H7 (cell line): ENCODE measurements around the gene MSLN. TPM values are rescaled to one million over a fixed set of nuclear protein-coding genes. Genes with fewer than 3 reads are reported as not detected.
"Not testable (repeated sequence)": the region's sequence is repeated elsewhere in the genome, so short reads cannot be mapped to it uniquely, and the experiment has no call there.

Experiments
- DNase-seq: peaks from one replicate; pipeline ENCODE4 v3.0.0; 2012
- H3K27me3 ChIP-seq: 2 replicates; pipeline ENCODE4 v1.6.0; 2011; ENCODE audit warnings: mild to moderate bottlenecking, low read length; ENCODE audit not compliant: control insufficient read depth, insufficient read depth
- H3K36me3 ChIP-seq: replicated peaks from 2 replicates; pipeline ENCODE4 v1.5.1; 2011; ENCODE audit warnings: low read length; ENCODE audit not compliant: control insufficient read depth, insufficient read depth
- H3K4me3 ChIP-seq: 2 replicates; pipeline ENCODE4 v1.5.1; 2011; ENCODE audit warnings: low read depth, mild to moderate bottlenecking, control low read depth, low read length, moderate library complexity; ENCODE audit not compliant: insufficient read depth
- total RNA-seq: library from RNA; depleted of rRNA; stranded (reverse); fragments of >200 nt; shearing (Covaris generic); gene quantifications from 2 replicates; pipeline ENCODE4 v1.2.3, GENCODE V29; 2014; rRNA removed

MSLN gene
- 0.15 TPM in 1 of 2 replicates, not detected in the other for total RNA-seq

DNA sequence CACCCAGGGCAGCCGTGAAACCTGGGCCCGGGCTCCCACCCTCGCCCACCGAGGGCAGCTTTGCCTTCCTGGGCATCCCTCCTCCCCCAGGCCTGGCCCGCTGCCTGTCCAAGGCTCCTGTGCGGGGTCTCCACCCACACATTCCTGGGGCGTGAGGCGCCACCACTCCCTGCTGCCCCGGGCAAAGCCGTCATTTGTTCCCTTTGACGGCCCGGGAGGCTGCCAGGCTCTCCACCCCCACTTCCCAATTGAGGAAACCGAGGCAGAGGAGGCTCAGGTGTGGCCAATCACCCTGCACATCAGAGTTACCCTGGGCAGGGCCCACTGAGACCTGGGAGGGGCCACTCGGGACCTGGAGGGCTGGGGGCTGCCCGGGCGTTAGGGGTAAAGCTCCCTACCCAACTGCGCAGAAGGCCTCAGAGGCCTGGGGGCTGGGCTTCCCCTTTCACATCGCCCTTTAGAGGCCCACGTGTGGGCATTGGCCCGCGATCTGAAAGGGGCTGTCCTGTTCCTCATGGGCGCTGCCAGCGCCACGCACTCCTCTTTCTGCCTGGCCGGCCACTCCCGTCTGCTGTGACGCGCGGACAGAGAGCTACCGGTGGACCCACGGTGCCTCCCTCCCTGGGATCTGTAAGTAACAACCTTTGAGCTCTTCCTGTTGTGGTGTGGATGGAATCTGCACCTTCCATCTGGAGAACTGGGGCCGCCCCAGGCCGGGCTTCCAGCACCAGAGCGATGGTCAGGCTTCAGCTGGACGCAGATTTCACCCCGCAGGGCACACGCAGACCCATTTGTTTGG lies at the start of gene MSLN:
MSLN (plus strand) TSS at position 190 of the 799 bp plus-strand sequence. CDS start 1,947 bp downstream, outside the sequence.
- Histone ChIP-seq H3K27me3 (no peaks in the 10 kb centered on the region), H3K4me3 (no peak within 1 kb of the TSS), H3K36me3 (no peaks in the 10 kb centered on the region)
- DNase-seq: no peak

DNA sequence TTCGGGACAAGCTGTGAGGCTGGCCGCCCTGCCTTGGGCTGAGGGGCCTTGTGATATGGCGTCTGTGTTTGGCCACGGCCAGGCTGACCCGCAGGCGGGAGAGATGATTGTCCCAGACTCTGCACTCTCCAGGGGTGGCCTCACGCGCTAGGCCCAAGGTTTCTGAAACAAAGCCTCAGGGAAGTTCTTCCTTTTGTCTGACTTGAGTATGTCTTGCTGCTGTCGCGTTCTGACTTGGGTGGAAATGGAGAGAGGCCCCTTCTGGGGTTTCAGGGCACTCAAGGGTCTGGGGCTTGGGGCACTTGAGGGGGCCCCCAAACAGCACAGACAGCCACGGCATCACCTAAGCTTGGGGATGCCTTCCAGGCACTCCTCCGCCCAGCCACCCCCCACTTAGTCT lies 49.5 kb upstream of the MSLN start:
- Histone ChIP-seq H3K27me3 (peaks cover 57% of the 10 kb centered on the region), H3K4me3 (no peak overlapping the region), H3K36me3 (no peaks in the 10 kb centered on the region)
- DNase-seq: no peak

DNA sequence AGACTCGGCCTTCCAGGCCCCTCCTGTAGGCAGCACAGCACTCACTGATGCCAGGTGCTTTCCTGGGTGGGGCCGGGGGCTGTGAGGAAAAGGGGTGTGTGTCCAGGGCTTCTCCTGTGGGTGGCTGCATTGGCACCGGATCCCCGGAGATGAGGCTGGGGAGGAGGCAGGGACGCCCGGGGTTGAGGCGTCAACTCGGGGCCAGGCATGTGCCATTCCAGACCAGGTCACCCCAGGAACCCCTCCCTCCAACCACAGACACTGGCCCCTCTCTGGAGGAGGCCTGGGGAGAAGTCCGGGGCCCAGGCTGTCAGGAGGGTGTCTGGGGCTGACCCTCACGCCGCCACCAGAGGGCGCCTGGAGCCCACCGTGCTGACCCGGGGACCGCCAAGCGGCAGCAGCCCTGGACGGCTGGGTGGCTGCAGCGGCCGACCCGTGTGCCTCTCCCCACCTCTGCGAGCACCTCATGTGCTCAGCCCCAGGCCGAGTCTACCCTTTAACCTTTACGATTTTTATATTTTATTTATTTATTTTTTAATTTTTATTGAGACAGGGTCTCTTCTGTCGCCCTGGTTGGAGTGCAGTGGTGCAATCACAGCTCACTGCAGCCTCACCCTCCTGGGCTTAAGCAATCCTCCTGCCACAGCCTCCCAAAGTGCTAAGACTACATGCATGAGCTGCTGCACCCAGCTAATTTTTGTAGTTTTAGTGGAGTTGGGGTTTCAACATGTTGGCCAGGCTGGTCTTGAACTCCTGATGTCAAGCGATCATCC lies 48.8 kb upstream of the MSLN start:
- Histone ChIP-seq H3K4me3 (no peak overlapping the region), H3K27me3 (peaks cover 57% of the 10 kb centered on the region), H3K36me3 (no peaks in the 10 kb centered on the region)
- DNase-seq: peak; percentile 99

DNA sequence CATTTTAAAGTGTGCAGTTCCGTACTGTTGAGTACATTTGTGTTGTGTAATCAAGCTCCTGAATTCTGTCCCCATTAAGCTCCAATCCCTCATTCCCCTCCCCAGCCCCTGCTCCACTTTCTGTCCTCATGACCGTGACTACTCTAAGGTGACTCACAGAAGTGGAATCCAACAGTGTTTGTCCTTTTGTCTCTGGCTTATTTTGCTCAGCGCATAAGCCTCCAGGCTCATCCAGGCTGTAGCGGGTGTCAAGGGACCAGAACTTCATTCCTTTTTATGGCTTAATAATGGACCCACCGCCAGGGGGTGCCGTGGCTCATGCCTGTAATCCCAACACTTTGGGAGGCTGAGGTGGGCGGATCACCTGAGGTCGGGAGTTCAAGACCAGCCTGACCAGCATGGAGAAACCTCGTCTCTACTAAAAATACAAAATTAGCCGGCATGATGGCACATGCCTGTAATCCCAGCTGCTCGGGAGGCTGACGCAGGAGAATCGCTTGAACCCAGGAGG lies 47.7 kb upstream of the MSLN start:
- DNase-seq: peak; percentile 83
- not testable (repeated sequence) for H3K36me3 ChIP-seq, H3K4me3 ChIP-seq
- peaks cover 49% of the 10 kb centered on the region for H3K27me3 ChIP-seq

DNA sequence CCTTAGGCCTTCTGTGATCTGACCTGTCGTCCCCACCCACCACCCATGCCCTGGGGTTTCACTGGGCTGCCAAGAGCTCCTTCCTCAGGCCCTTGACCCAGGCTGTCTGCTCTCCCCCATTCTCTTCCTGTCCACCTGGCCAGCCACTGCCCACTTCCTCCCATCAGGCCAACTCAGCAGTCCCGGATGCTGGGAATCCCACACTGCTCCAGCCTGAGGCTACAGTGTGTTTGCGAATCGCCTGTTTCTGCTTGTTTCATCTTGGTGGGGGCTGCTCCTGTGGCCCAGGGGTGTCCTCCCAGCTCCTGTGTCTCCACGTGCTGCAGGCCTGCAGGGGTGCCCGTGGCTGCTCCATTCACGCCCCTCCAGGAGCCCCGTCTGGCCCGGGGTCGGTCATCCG lies 46.5 kb upstream of the MSLN start:
- Histone ChIP-seq H3K36me3 (no peaks in the 10 kb centered on the region), H3K27me3 (peaks cover 39% of the 10 kb centered on the region), H3K4me3 (no peak overlapping the region)
- DNase-seq: no peak

DNA sequence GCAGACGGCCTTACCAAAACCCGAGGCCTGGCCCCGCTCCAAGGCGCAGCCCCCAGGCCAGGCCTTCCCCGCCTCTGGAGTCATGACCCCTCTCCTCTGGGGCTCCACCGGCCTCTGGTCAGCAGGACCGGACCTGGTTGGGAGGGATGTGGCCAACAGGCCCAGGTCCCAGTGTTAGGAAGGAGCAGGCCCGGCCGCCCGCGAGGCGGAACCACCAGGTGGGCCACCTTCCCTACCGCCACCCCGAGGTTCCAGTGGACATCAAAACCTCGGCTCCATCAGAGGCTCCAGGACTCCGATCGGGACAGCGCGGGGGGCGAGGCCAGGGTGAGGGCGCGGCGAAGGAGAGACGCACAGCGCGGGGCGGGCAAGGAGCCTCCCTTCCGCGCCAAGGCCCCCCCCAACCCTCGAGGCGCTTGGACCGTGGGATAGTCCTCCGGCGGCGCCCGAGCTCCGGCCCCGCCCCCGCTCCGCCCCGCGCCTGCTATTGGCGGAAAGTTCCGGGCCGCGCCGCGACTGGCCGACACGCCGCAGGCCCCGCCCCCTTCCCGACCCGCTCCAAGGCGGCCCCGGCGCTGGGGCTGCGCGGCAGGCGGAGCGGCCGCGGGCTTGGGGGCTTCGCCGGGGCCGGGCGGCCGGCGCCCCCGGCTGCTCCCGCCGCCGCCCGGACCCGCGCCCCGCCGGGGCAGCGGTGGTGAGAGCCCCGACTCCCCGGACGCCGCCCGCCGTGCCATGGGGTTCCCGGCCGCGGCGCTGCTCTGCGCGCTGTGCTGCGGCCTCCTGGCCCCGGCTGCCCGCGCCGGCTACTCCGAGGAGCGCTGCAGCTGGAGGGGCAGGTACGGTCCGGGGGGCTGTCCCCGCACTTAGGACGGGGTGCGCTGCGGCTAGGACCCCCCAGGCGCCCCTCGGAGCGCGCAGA lies 45.7 kb upstream of the MSLN start, which contains the start of gene METRN:
METRN (plus strand) TSS at position 561 of the 919 bp plus-strand sequence; CDS start at position 733, 172 bp downstream.
- peak; percentile 99 for DNase-seq
- no peaks in the 10 kb centered on the region for H3K36me3 ChIP-seq
- peak within 1 kb of the TSS; percentile 59 for H3K4me3 ChIP-seq
- peaks cover 35% of the 10 kb centered on the region for H3K27me3 ChIP-seq

DNA sequence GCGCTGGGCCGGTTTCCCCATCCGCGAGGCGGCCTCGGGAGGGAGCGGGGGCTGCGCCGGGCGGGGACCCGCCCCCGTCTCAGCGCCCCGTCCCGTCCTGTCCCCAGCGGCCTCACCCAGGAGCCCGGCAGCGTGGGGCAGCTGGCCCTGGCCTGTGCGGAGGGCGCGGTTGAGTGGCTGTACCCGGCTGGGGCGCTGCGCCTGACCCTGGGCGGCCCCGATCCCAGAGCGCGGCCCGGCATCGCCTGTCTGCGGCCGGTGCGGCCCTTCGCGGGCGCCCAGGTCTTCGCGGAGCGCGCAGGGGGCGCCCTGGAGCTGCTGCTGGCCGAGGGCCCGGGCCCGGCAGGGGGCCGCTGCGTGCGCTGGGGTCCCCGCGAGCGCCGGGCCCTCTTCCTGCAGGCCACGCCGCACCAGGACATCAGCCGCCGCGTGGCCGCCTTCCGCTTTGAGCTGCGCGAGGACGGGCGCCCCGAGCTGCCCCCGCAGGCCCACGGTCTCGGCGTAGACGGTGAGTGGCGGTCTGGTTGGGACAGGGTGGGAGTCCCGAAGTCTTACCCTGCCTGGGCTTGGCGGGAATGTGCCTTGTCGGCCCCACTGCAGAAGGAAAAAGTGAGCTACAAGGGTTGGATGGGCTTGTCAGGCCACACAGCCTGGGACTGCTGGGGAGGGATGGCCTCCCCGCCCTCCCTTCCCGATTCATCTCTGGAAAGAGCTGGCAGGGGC lies 44.9 kb upstream of the MSLN start:
- Histone ChIP-seq H3K4me3 (peak overlapping the region; percentile 59), H3K27me3 (peaks cover 31% of the 10 kb centered on the region), H3K36me3 (no peaks in the 10 kb centered on the region)
- peak; percentile 92 for DNase-seq

DNA sequence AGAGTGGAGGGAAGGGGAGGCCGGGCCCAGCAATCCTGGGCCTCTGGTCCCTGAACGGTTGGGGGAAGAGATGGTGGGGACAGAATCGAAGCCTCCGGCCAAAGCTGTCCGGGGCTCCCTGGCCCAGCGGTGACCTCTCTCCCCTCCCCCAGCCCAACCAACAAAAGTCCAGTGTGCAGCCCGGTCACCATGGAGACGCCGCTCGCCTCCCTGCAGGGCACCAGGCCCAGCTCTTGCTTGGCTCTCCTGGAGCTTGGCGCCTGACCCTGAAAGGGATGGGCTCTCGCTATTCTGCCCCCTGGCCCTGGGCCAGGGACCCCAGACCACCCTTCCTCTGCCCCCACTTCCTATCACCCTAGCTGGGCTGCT lies 44.4 kb upstream of the MSLN start:
- Histone ChIP-seq H3K36me3 (no peaks in the 10 kb centered on the region), H3K27me3 (peaks cover 29% of the 10 kb centered on the region), H3K4me3 (peak overlapping the region; percentile 32; the same call in 1 of the 2 replicates)
- peak; percentile 90 for DNase-seq

DNA sequence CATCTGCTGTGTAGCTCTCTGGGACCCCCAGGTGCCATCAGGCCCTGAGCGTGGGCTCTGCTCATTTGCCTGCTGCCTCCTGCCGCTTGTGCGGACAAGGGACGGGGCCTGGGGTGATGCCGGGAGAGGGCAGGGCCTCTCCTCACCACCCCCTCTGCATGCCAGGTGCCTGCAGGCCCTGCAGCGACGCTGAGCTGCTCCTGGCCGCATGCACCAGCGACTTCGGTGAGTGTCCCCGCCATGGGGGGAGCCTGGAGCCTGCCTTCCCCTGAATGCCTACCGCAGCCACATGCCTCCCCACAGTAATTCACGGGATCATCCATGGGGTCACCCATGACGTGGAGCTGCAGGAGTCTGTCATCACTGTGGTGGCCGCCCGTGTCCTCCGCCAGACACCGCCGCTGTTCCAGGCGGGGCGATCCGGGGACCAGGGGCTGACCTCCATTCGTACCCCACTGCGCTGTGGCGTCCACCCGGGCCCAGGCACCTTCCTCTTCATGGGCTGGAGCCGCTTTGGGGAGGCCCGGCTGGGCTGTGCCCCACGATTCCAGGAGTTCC lies 43.7 kb upstream of the MSLN start:
- no peak for DNase-seq
- H3K27me3 ChIP-seq: peaks cover 29% of the 10 kb centered on the region
- no peak overlapping the region for H3K4me3 ChIP-seq
- no peaks in the 10 kb centered on the region for H3K36me3 ChIP-seq

DNA sequence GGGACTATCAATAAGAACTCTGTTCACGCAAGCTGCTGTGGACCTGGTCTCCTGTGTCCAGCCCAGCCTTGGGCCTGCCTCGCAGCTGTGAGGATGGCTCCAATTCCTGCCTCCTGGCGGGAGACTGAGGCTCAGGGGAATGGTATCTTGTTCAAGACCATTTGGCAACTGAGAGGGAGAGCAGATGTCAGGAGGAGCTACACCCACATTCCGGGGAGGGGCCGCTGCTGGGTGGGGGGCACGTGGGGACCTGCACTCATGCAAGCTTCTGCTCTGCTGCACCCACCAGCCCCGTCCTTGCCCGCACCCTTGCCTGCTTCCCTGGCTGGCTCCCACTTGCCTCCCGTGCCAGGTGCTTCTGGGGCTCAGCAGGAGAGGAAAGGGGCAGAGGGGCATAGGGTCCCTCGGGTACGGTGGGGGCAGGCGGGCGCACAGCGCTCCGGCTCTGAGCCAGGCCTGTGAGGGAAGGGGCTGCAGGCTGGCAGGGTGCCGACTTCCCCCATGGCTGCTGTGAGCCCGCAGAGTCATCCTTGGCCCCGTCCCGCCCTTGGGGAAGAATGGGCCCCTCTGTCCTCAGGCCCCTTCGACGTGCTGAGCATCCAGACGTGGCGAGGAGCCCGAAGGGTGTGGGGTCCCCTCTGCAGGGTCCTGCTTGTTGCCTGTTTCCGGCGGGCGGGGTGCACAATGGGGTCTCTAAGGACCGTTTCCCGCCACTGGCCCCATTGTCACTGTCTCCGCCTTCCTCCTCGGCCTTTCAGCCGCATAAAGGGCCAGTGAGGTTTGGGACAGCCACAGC lies 42.9 kb upstream of the MSLN start:
- H3K27me3 ChIP-seq: peaks cover 29% of the 10 kb centered on the region
- DNase-seq: no peak
- no peaks in the 10 kb centered on the region for H3K36me3 ChIP-seq
- no peak overlapping the region for H3K4me3 ChIP-seq

DNA sequence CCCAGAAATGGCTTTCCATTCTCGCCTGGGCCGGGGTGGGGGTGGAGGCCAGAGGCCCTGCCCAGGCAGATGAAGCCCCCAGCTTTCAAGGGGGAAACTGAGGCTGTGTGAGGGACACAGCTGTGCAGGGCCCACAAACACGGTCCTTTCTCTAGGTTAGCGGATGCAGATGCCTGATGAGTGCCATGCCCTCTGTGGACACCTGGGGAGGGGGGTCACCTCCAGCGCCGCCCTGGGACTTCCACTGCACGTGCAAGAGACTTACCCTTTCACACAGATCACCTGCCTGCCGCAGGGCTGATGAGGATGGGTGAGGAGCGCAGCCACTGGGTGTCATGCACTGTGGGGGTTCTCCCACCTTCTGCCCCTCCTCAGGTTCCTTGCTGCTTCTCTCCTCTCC lies 42.1 kb upstream of the MSLN start:
- no peaks in the 10 kb centered on the region for H3K36me3 ChIP-seq
- H3K4me3 ChIP-seq: no peak overlapping the region
- DNase-seq: no peak
- H3K27me3 ChIP-seq: peaks cover 29% of the 10 kb centered on the region

DNA sequence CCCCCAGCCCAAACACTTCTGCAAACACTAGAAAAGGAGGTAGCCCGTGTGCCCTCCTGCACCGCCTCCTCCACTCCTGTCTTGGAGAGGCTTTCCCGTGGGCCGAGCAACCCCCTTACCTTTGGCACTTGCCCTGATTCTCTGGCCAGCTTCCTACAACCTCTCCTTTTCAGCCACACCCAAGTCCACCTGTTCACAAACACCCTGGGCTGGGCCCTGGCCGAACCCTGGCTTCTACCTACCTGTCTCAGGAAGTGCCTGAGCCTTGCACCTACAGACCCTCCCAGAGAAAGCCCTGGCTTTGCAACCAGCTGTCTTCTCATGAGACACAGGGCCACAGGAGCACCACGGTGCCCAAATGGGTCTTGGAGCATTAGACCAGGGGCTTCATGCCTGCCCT lies 41.6 kb upstream of the MSLN start:
- Histone ChIP-seq H3K4me3 (no peak overlapping the region), H3K27me3 (peaks cover 27% of the 10 kb centered on the region), H3K36me3 (no peaks in the 10 kb centered on the region)
- no peak for DNase-seq
